GM19397 (cell line): Measurements from ENCODE around the gene WDR70.

Experiments used
- ATAC-seq: cut with Tn5 transposase; IDR thresholded peaks from one replicate; pipeline ENCODE4 v1.9.1; 2021; ENCODE audit warnings: mild to moderate bottlenecking, moderate library complexity; ENCODE audit not compliant: unreplicated experiment

The WDR70 gene

DNA sequence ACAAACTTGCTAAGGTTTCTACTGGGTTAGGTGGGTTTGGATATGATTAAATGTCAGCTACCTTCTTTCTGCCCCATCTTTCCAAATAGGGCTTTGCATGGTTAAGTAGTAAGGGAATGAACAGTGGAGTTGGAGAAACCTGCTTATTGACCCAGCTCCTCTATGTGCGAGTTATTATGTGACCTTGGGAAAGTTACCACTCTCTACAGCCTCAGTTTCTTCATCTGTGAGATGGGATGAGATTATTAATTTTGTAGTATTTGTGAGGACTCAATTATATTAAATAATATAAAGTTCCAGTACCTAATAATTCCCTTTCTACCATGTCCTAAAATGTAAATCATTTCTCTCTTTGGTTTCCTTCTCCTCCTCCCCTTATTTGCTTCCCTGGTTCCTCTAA, 337.3 kb downstream of the WDR70 start:
- ATAC-seq: no peak

DNA sequence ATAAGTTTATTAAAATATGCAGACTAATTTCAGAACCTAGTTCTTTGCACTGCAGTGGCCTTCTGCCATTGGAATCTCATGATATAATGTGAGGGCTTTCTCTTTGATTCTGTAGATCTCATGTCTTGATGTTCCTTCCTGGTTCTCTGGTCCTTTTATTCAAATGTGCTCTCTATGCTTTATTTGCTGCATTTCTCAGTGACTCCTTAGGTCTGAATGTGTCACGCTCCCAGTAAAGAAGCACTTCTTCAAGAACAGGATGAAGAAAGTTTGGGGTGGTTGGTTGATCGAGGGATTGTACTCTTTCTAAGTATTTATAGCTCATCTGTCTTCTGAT, 338.1 kb downstream of the WDR70 start:
- ATAC-seq: no peak

- ATAC-seq: no peak
Measured at GRCh38 chr5:37717613-37718431, 338.7 kb downstream of the WDR70 start.

- ATAC-seq: no peak
Measured at GRCh38 chr5:37720550-37720952, 341.4 kb downstream of the WDR70 start.

GRCh38 chr5:37721447-37721871, 342.3 kb downstream of the WDR70 start:
- ATAC-seq: peak; percentile 50

- peak; percentile 61 for ATAC-seq
Measured at GRCh38 chr5:37722236-37723161, 343.4 kb downstream of the WDR70 start.

DNA sequence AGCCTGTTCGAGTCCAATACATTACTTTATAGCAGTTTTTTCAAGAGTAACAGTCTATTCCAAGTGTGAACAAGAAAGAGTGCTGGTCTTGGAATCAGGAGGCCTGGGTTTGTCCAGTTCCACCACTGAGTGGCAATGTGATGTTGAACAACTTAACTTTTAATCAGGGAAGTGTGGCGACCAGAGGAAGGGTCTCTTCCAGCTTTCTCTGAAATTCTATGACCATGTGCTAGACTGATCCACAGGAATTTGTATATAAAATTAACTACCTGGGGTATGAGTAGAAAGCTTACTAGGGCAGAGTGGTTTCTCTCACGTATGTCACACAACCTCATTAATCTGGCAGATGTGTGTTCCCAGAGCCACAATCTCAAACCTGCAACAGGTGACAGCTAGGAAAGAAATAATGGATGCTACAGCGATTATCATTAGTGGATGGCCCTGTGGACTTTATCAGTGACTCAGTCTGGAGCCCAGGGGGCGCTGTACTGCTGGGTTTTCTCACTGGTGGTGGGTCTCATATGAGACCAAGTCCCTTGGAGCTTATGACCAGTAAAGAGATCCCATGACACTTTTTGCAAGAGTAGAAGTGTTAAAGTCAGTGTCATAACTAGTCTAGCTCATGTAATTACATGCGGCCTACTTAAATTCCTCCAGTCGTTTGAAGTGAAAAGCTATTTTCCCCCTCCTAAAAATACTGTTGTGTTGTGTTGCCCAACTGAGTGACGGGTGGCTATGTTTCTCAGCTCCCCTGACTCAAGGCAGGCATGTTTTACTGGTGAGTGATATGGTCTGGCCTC, 344.2 kb downstream of the WDR70 start:
- ATAC-seq: no peak

DNA sequence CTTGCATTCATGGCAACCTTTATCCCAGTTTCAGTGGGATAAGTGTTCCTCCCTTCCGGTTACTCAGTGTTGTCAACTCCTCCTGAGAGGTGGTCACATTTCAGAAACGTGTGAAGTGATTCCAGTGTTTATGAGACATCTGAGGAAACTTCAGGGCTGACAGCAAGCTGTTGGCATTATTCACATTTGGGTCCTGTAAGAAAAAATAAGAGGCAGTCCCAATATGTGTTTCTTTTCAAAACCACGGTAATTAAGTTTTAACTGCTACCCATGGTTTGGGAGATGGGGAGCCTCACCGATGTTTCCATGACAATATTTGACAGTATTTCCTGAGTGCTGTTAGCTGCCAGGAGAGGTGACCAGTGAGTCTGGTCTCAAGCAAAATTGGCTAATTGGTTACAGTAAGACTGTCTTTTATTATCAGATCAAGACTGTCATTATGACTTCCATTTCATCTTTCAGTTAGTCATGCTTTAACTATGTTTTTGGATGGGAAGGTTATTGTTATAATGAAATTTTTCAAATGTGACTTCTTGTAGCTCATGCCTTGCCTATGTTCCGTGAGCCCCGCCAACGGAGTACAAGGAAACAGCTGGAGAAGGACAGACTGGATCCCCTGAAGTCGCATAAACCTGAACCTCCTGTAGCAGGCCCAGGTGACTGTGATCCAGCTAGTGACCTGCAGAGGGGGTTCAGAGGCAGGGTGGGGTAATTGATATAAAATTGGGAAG, 345.4 kb downstream of the WDR70 start:
- ATAC-seq: no peak

GRCh38 chr5:37725185-37725584, 346.1 kb downstream of the WDR70 start:
- ATAC-seq: no peak

DNA sequence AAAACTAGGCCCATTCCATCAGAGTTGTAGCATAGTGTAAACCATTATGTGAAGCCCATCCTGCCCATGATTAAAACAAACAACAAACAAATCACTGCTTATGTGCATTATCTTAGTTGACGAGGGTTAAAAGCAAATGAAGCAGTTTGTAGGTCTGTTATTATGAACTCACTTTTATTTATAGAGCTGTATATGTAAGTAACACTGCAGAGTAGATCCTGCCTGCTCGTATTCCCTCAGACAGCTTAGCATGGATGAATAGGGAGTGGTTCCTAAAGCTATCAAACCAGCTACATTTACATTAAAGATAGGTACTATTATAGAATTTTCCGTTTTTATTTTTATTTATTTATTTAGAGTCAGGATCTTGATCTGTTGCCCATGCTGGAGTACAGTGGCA, 348.1 kb downstream of the WDR70 start:
- no peak for ATAC-seq

DNA sequence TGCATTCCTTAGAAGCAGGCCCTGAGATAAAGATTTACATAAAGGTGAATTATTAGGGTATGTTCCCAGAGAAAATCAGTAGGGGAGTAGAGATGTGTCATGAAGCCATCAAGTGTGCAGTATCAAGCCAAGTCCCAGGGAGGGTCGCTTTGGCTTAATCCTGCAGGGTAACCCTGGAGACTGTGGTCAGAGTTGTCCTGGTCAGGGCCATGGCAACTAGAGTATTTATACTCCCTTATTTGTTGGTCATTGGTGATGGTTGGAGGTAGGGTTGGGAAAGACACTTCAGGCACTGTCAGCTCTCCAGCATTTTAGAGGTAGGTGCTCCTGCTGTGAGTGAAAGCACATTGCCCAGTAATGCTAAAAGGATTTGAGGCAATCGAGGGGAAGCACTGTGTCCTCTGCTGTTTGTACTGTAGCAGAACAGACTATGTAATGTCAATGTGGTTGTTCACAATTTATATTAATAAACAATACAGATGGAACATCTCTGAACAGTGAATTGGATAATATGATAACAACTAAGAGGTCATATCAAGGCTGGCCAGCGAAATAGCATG, 351.9 kb downstream of the WDR70 start:
- ATAC-seq: no peak

GRCh38 chr5:37734114-37734513, 355.0 kb downstream of the WDR70 start:
- no peak for ATAC-seq

GRCh38 chr5:37735649-37736347, 356.7 kb downstream of the WDR70 start:
- ATAC-seq: no peak

DNA sequence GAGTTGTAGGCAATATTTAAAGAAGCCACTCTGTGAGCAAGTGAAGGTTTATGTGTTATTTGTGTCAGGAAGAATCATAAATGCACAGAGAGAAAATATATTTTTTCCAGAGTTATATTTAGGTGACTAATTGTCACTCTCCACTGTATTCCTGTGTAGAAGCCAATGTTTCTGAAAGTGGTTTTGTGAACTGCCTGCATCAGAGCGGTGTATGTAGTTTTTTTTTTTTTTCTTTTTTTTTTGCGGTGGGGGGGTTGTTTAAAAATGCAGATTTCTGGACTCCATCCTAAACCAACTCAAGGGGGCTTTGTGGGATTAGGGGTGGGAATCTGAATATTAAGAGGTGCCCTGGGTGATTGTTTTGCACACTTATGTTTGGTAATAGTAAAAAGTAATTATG, 357.3 kb downstream of the WDR70 start:
- no peak for ATAC-seq

DNA sequence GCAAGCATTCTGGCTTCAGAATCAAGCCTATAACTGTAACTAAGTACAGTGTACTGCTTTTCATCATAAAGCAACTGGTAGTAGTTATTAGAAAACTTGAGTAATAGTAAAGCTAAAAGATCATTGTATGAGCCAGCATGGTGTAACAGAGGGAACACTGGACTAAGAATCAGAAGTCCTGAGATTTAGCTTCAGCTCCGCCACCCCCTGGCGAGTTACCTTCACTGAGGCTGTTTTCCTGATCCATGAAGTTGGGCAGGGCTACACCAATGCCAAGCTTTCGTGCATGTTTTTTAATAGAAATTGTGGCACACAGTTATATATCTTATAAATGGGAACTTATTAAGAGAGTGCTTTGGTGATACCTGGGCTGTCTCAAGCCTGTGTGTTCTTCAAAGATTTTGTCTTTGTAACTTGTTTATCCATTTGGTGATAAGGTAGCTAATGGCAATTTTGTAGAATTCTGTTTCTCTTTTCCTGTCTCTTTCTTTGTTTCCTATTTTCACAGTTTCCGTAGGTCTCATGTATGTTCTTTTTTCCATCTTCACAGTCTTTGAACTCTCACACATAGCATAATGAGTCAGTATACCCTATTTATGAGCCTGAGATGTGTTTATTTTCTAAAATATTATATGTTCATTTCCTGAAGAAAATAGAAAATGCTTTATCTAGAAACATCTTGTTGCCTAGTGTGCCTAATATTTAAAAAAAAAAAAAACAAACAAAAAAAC, 358.4 kb downstream of the WDR70 start:
- ATAC-seq: no peak

DNA sequence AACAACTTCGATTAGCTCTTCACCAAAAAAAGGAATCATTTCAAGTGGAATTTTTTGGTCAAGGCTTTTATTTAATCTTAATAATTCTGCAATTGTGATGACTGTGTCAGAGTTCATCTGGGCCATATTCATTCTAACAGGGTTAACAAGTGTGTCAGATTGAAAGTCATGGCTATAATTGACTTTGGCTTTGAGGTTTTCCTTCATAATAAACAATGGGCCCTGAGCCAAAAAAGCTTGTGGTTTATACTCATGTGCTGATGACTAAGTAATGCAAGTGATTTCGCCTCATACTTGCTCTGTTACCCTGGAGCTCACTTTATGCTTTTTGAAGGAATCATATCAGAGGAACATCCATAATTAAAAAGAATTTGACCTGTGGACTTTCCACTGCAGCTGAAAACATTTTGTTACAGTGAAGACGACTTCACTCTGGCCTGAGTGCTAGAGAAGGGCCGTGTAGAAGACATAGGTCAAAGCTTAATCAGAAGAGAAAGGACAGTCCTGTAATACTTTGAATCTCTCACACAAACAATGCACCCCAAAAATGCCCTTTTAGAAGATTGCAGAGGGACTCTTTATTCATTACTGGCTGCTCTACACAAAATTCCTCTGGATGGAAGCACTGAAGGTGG, 359.1 kb downstream of the WDR70 start:
- peak; percentile 75 for ATAC-seq

DNA sequence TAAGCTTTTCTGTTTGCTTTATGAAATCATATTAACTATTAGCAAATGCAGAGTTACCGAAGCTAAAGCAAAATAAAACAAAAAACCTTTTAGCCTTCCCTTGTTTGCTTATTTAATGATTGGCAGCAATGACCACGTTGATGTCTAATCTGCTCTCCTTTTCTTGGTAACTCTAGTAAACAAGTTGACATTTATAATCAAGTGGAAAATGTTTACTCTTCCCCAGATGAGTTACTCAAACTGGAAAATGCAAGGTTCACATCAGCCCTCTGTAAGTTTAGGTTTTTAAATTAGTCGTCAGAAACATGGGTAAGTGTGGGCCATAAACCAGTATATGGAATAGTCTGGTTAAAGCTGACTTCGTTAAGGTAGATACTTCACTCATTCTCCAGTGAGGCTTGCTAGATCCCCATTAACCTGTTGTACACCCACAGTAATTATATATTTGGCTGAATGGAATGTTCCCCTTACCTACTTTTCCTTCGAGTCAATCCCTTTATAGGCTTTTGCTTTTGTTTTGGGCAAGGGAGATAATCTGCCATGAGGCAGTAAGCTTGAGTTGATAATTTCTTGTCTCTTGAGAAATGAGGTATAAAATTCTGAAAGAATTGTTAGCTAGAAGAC, 359.9 kb downstream of the WDR70 start:
- ATAC-seq: no peak

DNA sequence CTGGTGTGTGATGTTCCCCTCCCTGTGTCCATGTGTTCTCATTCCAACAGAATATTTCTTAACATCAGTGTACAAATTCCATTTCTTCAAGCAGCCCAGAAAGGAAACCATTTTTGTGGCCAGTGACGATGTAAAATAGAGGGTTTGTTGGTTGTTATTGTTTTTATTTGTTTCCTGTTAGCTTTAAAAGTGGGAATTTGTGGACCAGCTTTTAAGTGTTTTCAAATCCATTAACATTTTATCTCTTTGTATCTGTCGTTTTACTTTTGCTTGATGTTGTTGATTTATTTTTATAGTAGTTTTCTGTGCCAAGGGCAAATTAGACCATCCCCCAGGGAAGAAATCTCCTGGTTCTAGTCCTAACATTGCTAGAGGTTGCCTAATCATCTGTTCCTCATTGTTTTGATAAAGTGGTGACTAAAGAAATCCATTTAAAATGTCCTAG, 360.7 kb downstream of the WDR70 start:
- no peak for ATAC-seq
